ENCODE measurements around the gene AGRP. TPM values are rescaled to one million over a fixed set of nuclear protein-coding genes. Genes with fewer than 3 reads are reported as not detected.

The AGRP gene
- total RNA-seq, 1 experiment from 2014 or later = not detected

- TF ChIP-seq, protein P1, sequence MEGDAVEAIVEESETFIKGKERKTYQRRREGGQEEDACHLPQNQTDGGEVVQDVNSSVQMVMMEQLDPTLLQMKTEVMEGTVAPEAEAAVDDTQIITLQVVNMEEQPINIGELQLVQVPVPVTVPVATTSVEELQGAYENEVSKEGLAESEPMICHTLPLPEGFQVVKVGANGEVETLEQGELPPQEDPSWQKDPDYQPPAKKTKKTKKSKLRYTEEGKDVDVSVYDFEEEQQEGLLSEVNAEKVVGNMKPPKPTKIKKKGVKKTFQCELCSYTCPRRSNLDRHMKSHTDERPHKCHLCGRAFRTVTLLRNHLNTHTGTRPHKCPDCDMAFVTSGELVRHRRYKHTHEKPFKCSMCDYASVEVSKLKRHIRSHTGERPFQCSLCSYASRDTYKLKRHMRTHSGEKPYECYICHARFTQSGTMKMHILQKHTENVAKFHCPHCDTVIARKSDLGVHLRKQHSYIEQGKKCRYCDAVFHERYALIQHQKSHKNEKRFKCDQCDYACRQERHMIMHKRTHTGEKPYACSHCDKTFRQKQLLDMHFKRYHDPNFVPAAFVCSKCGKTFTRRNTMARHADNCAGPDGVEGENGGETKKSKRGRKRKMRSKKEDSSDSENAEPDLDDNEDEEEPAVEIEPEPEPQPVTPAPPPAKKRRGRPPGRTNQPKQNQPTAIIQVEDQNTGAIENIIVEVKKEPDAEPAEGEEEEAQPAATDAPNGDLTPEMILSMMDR (conservative IDR thresholded peaks at IDR 0.05) = no peak
- H3K79me1 ChIP-seq (ENCODE audit: insufficient read depth, low read depth, low read length, poor library complexity, severe bottlenecking) = no peaks in the 10 kb centered on the region
- no peak overlapping the region for H2BK15ac ChIP-seq (ENCODE audit: low read depth, low read length)
- no peak overlapping the region for H3K18ac ChIP-seq (ENCODE audit: insufficient read length, low read depth, low read length)
- H3K9ac ChIP-seq (ENCODE audit: extremely low read depth, insufficient read length, low read length) = no peak overlapping the region
- WGBS (ENCODE audit: extremely low coverage, insufficient read length, low lambda C conversion rate) = no CpG with 5 or more reads among the region's 3 CpGs
- H3K4ac ChIP-seq (ENCODE audit: low read depth, low read length) = no peak overlapping the region
- H3K23me2 ChIP-seq (ENCODE audit: insufficient read length, low read depth, low read length, poor library complexity, severe bottlenecking) = no peaks in the 10 kb centered on the region
- H3K9me3 ChIP-seq (ENCODE audit: control insufficient read depth, low read depth, low read length) = peaks cover 7% of the 10 kb centered on the region
- H4K20me1 ChIP-seq (ENCODE audit: control insufficient read depth, insufficient read depth, insufficient read length) = no peaks in the 10 kb centered on the region
- no peak overlapping the region for H3K14ac ChIP-seq (ENCODE audit: insufficient read depth, low read length)
- no peak overlapping the region for H3K56ac ChIP-seq (ENCODE audit: insufficient read length, low read depth, low read length)
- Mint-ChIP-seq H3K27ac (no peak overlapping the region), H3K4me1 (peaks cover 13 to 20% of the 10 kb centered on the region in 2 experiments), H3K4me3 (no peak overlapping the region), H3K36me3 (ENCODE audit: insufficient read depth in 1 of 3, low read depth in 3 of 3) (peaks cover 0 to 2% (median 0%) of the 10 kb centered on the region in 3 experiments; a peak in 2 of 7 replicates), H3K27me3 (ENCODE audit: low read depth) (peaks cover 73% of the 10 kb centered on the region), H3K9me3 (peaks cover 6 to 13% of the 10 kb centered on the region in 2 experiments; a peak in 4 of 5 replicates)
- no peak overlapping the region for H3T11ph ChIP-seq (ENCODE audit: low read length)
- no peaks in the 10 kb centered on the region for H3K79me2 ChIP-seq (ENCODE audit: insufficient read depth, low read length)
- peaks cover 47% of the 10 kb centered on the region for H3K27me3 ChIP-seq (ENCODE audit: insufficient read depth, low read length)
- no peak overlapping the region for H4K5ac ChIP-seq (ENCODE audit: insufficient read length, low read depth, low read length)
- H4K8ac ChIP-seq (replicated peaks; ENCODE audit: insufficient read length, low read depth, low read length) = no peak overlapping the region
- H2AFZ ChIP-seq (ENCODE audit: low read length) = no peak overlapping the region
- no peak for DNase-seq
- no peak overlapping the region for H2AK5ac ChIP-seq (ENCODE audit: insufficient read length, low read length)
- no peak overlapping the region for H3K4me2 ChIP-seq (ENCODE audit: insufficient read depth, insufficient read length, low read length)
- no peak overlapping the region for H3K23ac ChIP-seq (ENCODE audit: insufficient read length, low read depth, low read length)
- no peak overlapping the region for H2BK5ac ChIP-seq (ENCODE audit: insufficient read length, low read length)
- H4K91ac ChIP-seq (ENCODE audit: insufficient read length, low read depth, low read length) = no peak overlapping the region
- H3K27ac ChIP-seq (ENCODE audit: insufficient read length, low read depth, low read length) = no peak overlapping the region
- no peak overlapping the region for H2BK120ac ChIP-seq (ENCODE audit: low read depth, low read length, poor library complexity, severe bottlenecking)
- H2BK20ac ChIP-seq (ENCODE audit: low read depth, low read length, poor library complexity, severe bottlenecking) = no peak overlapping the region
- H2BK12ac ChIP-seq (ENCODE audit: insufficient read length, low read depth, low read length) = no peak overlapping the region
- H3K4me1 ChIP-seq (ENCODE audit: insufficient read depth, low read length) = no peaks in the 10 kb centered on the region
These were observed 3.5 kb upstream of the AGRP start for GRCh38 chr16:67486805-67487204.
